Measurements from ENCODE around the gene PCMTD2. TPM values are rescaled to one million over a fixed set of nuclear protein-coding genes. Genes with fewer than 3 reads are reported as not detected.

The PCMTD2 gene
- total and polyA plus RNA-seq, 7 donors = 9.9 to 73.9 (median 60.3) TPM

- 70 to 81% methylated on average over 33 of the region's 33 CpGs for WGBS, 2 donors
- DNase-seq = no peak
- H3K27ac ChIP-seq = no peak overlapping the region
- H3K4me3 ChIP-seq = no peak overlapping the region
- H3K36me3 ChIP-seq = no peaks in the 10 kb centered on the region
- H3K9me3 ChIP-seq = no peaks in the 10 kb centered on the region
- TF ChIP-seq POLR2A (IDR thresholded peaks at IDR 0.05) (no peak), CTCF (IDR thresholded peaks at IDR 0.05) (no peak), EP300 (IDR thresholded peaks at IDR 0.05) (no peak), POLR2AphosphoS5 (IDR thresholded peaks at IDR 0.05) (no peak)
- intact Hi-C loops (cut with DNase I) = no loop called here
- no peaks in the 10 kb centered on the region for H3K4me1 ChIP-seq
- peaks cover 0 to 23% (median 0%) of the 10 kb centered on the region in 3 donors for H3K27me3 ChIP-seq
Observed at GRCh38 chr20:64247970-64248841, 7.3 kb upstream of the PCMTD2 start.

DNA sequence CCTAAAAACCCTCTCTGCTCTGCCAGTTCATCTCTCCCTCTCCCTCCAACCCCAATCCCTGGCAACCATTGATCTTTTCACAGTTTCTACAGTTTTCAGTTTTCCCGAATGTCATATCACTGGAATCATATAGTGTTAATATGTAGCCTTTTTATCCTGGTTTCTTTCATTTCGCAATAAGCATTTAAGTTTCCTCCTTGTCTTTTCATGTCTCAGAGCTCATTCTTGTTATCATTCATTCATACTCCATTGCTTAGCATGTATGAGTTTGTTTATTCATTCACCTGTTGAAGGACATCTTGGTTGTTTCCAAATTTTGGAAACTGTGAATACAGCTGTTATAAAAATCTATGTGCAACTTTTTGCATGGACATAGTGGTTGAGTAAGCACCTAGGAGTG is 5.5 kb upstream of the PCMTD2 start:
- Histone ChIP-seq H3K27me3 (peaks cover 0 to 21% (median 0%) of the 10 kb centered on the region in 3 donors), H3K9me3 (no peaks in the 10 kb centered on the region), H3K4me1 (peaks cover 0 to 4% (median 2%) of the 10 kb centered on the region in 4 donors), H3K27ac (no peak overlapping the region), H3K4me3 (no peak overlapping the region), H3K36me3 (no peaks in the 10 kb centered on the region)
- 79 to 89% methylated on average over 2 of the region's 2 CpGs for WGBS, 2 donors
- TF ChIP-seq CTCF (IDR thresholded peaks at IDR 0.05) (no peak), POLR2A (IDR thresholded peaks at IDR 0.05) (no peak), EP300 (IDR thresholded peaks at IDR 0.05) (no peak), POLR2AphosphoS5 (IDR thresholded peaks at IDR 0.05) (no peak)
- no peak for DNase-seq
- intact Hi-C loops (cut with DNase I) = no loop called here

DNA sequence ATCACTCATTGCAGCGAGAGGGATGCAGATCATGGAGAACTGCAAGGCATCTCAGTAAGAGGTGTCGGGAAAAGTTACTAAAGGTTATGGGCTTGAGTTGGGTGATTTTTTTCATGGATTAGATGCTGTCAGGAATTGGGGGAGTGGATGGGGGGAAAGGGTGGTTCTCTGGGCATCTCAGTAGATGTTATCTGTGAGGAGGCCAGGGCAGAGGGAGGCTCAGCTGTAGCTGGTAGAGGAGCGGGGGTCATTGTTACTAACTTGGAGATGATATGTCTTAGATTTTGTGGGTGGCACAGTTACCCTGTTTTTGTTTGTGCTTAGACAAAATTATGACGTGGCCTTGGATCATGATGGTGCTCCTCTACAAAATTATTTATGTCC is 2.6 kb upstream of the PCMTD2 start:
- Histone ChIP-seq H3K9me3 (no peaks in the 10 kb centered on the region), H3K27ac (no peak overlapping the region), H3K4me3 (no peak overlapping the region), H3K27me3 (no peaks in the 10 kb centered on the region), H3K36me3 (no peaks in the 10 kb centered on the region), H3K4me1 (peaks cover 0 to 26% (median 23%) of the 10 kb centered on the region in 4 donors)
- 93 to 97% methylated on average over 4 of the region's 4 CpGs for WGBS, 2 donors
- no peak for DNase-seq
- intact Hi-C loops (cut with DNase I) = no loop called here
- TF ChIP-seq EP300 (IDR thresholded peaks at IDR 0.05) = no peak
- TF ChIP-seq POLR2A (IDR thresholded peaks at IDR 0.05) = no peak
- TF ChIP-seq POLR2AphosphoS5 (IDR thresholded peaks at IDR 0.05) = no peak
- TF ChIP-seq CTCF (IDR thresholded peaks at IDR 0.05) = no peak

- H3K9me3 ChIP-seq = no peaks in the 10 kb centered on the region
- intact Hi-C loops (cut with DNase I) = no loop called here
- WGBS, 2 donors = 82 to 89% methylated on average over 4 of the region's 4 CpGs
- DNase-seq = no peak
- H3K27me3 ChIP-seq = no peaks in the 10 kb centered on the region
- TF ChIP-seq POLR2A (IDR thresholded peaks at IDR 0.05) = no peak
- TF ChIP-seq EP300 (IDR thresholded peaks at IDR 0.05) = no peak
- TF ChIP-seq POLR2AphosphoS5 (IDR thresholded peaks at IDR 0.05) = no peak
- no peak for TF ChIP-seq CTCF (IDR thresholded peaks at IDR 0.05)
- H3K27ac ChIP-seq = no peak overlapping the region
- H3K4me3 ChIP-seq = no peak overlapping the region
- H3K36me3 ChIP-seq = no peaks in the 10 kb centered on the region
- H3K4me1 ChIP-seq = peaks cover 0 to 30% (median 23%) of the 10 kb centered on the region in 4 donors
Observed at GRCh38 chr20:64253443-64253842, 2.1 kb upstream of the PCMTD2 start.

Measured in sigmoid colon (tissue), 7 donors.